ENCODE data around the gene SLC39A3. TPM values are rescaled to one million over a fixed set of nuclear protein-coding genes. Genes with fewer than 3 reads are reported as not detected.
A peak's percentile ranks its signal among the peaks of the same experiment; 100 is the strongest.

SLC39A3 gene
- total RNA-seq, 1 experiment from 2014 or later, result 87.4 TPM

DNA sequence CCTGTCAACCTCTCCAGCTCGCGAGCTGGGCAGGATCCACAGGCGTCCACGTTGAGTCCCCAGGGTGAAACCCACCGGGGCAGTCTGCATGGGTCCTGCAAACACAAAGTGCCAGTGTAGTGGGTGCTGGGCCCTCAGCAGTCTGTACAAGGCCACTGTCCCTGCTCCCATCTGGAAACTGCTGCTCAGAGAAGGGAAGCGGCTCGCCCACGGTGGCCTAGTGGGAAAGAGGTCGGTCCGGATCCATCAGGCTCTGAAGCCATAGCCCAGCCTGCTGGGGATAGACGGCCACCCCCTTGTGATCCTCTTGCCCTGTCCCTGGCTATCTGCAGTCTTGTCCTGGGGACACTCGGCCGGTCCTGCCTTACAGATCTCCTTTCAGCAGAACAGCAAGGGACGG is 16.1 kb downstream of the SLC39A3 start:
- ChIA-PET POLR2A (ENCODE audit: unreplicated experiment) (interaction anchor here (0.5 kb wide), 1 partner anchor 248 kb away, joined by 18 read pairs; the partner anchor contains the start of gene GADD45B), CTCF (interaction anchor here (1.5 kb wide), 1 partner anchor 75 kb away, joined by 8 read pairs; no protein-coding TSS in a partner anchor)
- Histone ChIP-seq H3F3A (ENCODE audit: low read length, unreplicated experiment) (no peaks in the 10 kb centered on the region), H3K9ac (ENCODE audit: low read length) (no peak overlapping the region; the same call in 1 of the 2 replicates), H3K27ac (ENCODE audit: low read length) (no peak overlapping the region), H3K4me2 (ENCODE audit: low read length) (no peak overlapping the region), H4K20me1 (ENCODE audit: low read length) (no peaks in the 10 kb centered on the region), H3K4me1 (ENCODE audit: insufficient read depth, low read length) (peaks cover 22% of the 10 kb centered on the region), H3K9me2 (replicated peaks; ENCODE audit: low read length) (no peaks in the 10 kb centered on the region), H2AFZ (ENCODE audit: low read length) (no peak overlapping the region), H3K36me3 (ENCODE audit: low read depth, low read length) (no peaks in the 10 kb centered on the region), H3K27me3 (ENCODE audit: low read length) (no peaks in the 10 kb centered on the region), H3K9me3 (ENCODE audit: low read length) (no peaks in the 10 kb centered on the region), H3K79me2 (ENCODE audit: low read length) (no peaks in the 10 kb centered on the region), H3K4me3 (ENCODE audit: low read length) (no peak overlapping the region)
- ATAC-seq (no peak), DNase-seq (no peak)
- no TSS peak for BruUV-seq (replicated peaks)
- intact Hi-C loops (cut with micrococcal nuclease), result no loop called here
- TF ChIP-seq EZH2 (IDR thresholded peaks at IDR 0.05; ENCODE audit: low read length, unreplicated experiment) (no peak), EZH2phosphoT487 (IDR thresholded peaks at IDR 0.05; ENCODE audit: borderline replicate concordance, low read length) (no peak), CTCF (conservative IDR thresholded peaks at IDR 0.05; ENCODE audit: low read depth, low read length) (no peak)

DNA sequence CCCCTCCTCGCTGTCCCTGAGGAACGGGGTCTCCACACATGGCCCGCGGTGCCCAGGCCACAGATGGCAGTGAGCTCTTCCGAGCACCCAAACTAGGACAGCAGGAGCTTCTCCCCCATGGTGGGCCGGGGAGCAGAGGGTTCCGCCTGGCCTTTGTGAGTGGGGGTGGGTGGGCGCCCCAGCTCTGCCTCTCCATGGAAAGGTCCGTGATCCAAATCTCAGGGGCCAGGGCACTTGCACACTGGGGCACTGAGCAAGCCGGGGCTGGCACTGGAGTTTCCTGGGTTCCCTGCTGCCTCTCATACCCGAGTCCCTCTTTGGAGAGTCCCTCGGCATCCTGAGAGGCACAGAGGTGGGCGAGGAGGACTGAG is 16.5 kb downstream of the SLC39A3 start:
- intact Hi-C loops (cut with micrococcal nuclease), result no loop called here

More for the DNA sequence above, 16.5 kb downstream of the SLC39A3 start:
- ATAC-seq (no peak), DNase-seq (no peak)
- no peak for TF ChIP-seq EZH2phosphoT487 (IDR thresholded peaks at IDR 0.05; ENCODE audit: borderline replicate concordance, low read length)
- TF ChIP-seq EZH2 (IDR thresholded peaks at IDR 0.05; ENCODE audit: low read length, unreplicated experiment), result no peak
- TF ChIP-seq CTCF (conservative IDR thresholded peaks at IDR 0.05; ENCODE audit: low read depth, low read length), result no peak
- CTCF ChIA-PET, result interaction anchor here (1.5 kb wide), 1 partner anchor 75 kb away, joined by 8 read pairs; no protein-coding TSS in a partner anchor
- Histone ChIP-seq H3K4me3 (ENCODE audit: low read length) (no peak overlapping the region), H3K27me3 (ENCODE audit: low read length) (no peaks in the 10 kb centered on the region), H3K79me2 (ENCODE audit: low read length) (no peaks in the 10 kb centered on the region), H3K4me1 (ENCODE audit: insufficient read depth, low read length) (peaks cover 22% of the 10 kb centered on the region), H3K36me3 (ENCODE audit: low read depth, low read length) (no peaks in the 10 kb centered on the region), H3K27ac (ENCODE audit: low read length) (no peak overlapping the region), H3K4me2 (ENCODE audit: low read length) (peak overlapping the region; percentile 56), H2AFZ (ENCODE audit: low read length) (no peak overlapping the region), H3F3A (ENCODE audit: low read length, unreplicated experiment) (no peaks in the 10 kb centered on the region), H3K9ac (ENCODE audit: low read length) (peak overlapping the region; percentile 23; the same call in 1 of the 2 replicates), H4K20me1 (ENCODE audit: low read length) (no peaks in the 10 kb centered on the region), H3K9me3 (ENCODE audit: low read length) (no peaks in the 10 kb centered on the region), H3K9me2 (replicated peaks; ENCODE audit: low read length) (no peaks in the 10 kb centered on the region)
- POLR2A ChIA-PET (ENCODE audit: unreplicated experiment), result interaction anchor here (0.5 kb wide), 1 partner anchor 247 kb away, joined by 18 read pairs; the partner anchor contains the start of gene GADD45B
- BruUV-seq (replicated peaks), result no TSS peak
